ENCODE data around the gene PCDHA6. TPM values are rescaled to one million over a fixed set of nuclear protein-coding genes. Genes with fewer than 3 reads are reported as not detected.
"Not testable (repeated sequence)": the region's sequence is repeated elsewhere in the genome, so short reads cannot be mapped to it uniquely, and the experiment has no call there.

PCDHA6 gene
- total and polyA plus RNA-seq, 4 experiments from 2014 or later: not detected

DNA sequence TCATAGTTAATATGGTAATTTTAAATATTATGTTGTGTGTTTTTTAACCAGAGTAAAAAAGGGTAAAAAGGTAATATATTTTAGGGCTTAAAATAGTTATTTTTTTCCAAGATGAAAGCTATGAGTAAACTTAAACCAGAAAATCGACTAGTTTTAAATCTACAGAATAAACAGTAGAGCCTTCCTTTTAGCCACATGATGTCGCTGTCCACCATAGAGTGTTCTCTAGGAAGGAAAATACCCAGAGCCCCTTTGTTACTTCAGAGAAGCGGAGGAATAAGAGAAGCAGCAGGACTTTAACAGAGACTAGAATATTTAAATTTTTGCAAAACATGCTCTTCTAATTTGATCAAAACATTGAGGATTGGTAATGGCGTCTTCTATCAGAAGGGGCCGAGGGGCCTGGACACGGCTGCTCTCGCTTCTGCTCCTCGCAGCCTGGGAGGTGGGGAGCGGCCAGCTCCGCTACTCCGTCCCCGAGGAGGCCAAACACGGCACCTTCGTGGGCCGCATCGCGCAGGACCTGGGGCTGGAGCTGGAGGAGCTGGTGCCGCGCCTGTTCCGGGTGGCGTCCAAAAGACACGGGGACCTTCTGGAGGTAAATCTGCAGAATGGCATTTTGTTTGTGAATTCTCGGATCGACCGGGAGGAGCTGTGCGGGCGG, 33.0 kb upstream of the PCDHA6 start, which contains the start of gene PCDHA2:
PCDHA2 (plus strand) TSS at position 258 of the 664 bp plus-strand sequence.
- H3K4me3 Mint-ChIP-seq: no peak within 1 kb of the TSS
- H3K27me3 Mint-ChIP-seq: peaks cover 17 to 19% of the 10 kb centered on the region in 2 donors
- Histone ChIP-seq H3K4me3 (ENCODE audit: low read length in 2 of 2) (no peak within 1 kb of the TSS), H3K27me3 (ENCODE audit: insufficient read depth, low read length) (peaks cover under 1% of the 10 kb centered on the region), H3K36me3 (ENCODE audit: insufficient read depth, low read length) (no peaks in the 10 kb centered on the region), H3K27ac (ENCODE audit: low read depth, low read length) (no peak within 1 kb of the TSS), H3K4me1 (ENCODE audit: insufficient read depth, low read length) (no peaks in the 10 kb centered on the region), H3K9me3 (ENCODE audit: control insufficient read depth in 1 of 2, low read length in 2 of 2) (no peaks in the 10 kb centered on the region)
- no peak within 1 kb of the TSS for H3K27ac Mint-ChIP-seq
- intact Hi-C loops (cut with micrococcal nuclease): no loop called here
- peak in 1 of 5 donors; percentile 6 for DNase-seq
- H3K36me3 Mint-ChIP-seq: peaks cover under 1 to 12% of the 10 kb centered on the region in 2 donors
- POLR2A ChIA-PET (ENCODE audit: partially characterized antibody): no interaction called here
- no peaks in the 10 kb centered on the region for H3K4me1 Mint-ChIP-seq
- CTCF ChIA-PET (ENCODE audit: partially characterized antibody): no interaction called here
- H3K9me3 Mint-ChIP-seq: peaks cover 4 to 74% (median 57%) of the 10 kb centered on the region in 8 donors

- H3K4me3 ChIP-seq (ENCODE audit: low read length in 2 of 2): no peak overlapping the region
- ChIA-PET CTCF (ENCODE audit: partially characterized antibody) (no interaction called here), POLR2A (ENCODE audit: partially characterized antibody) (no interaction called here)
- peaks cover 5% of the 10 kb centered on the region for H3K27me3 ChIP-seq (ENCODE audit: insufficient read depth, low read length)
- no peak for DNase-seq
- Mint-ChIP-seq H3K27me3 (peaks cover 17 to 20% of the 10 kb centered on the region in 2 donors), H3K4me3 (no peak overlapping the region), H3K36me3 (peaks cover 0 to 11% of the 10 kb centered on the region in 2 donors), H3K9me3 (peaks cover 4 to 76% (median 58%) of the 10 kb centered on the region in 8 donors), H3K4me1 (no peaks in the 10 kb centered on the region), H3K27ac (no peak overlapping the region)
- no peak overlapping the region for H3K27ac ChIP-seq (ENCODE audit: low read depth, low read length)
- intact Hi-C loops (cut with micrococcal nuclease): no loop called here
- no peaks in the 10 kb centered on the region for H3K4me1 ChIP-seq (ENCODE audit: insufficient read depth, low read length)
- no peaks in the 10 kb centered on the region for H3K36me3 ChIP-seq (ENCODE audit: insufficient read depth, low read length)
- H3K9me3 ChIP-seq (ENCODE audit: control insufficient read depth in 1 of 2, low read length in 2 of 2): no peaks in the 10 kb centered on the region
Measured at GRCh38 chr5:140795259-140795641, 32.5 kb upstream of the PCDHA6 start.

DNA sequence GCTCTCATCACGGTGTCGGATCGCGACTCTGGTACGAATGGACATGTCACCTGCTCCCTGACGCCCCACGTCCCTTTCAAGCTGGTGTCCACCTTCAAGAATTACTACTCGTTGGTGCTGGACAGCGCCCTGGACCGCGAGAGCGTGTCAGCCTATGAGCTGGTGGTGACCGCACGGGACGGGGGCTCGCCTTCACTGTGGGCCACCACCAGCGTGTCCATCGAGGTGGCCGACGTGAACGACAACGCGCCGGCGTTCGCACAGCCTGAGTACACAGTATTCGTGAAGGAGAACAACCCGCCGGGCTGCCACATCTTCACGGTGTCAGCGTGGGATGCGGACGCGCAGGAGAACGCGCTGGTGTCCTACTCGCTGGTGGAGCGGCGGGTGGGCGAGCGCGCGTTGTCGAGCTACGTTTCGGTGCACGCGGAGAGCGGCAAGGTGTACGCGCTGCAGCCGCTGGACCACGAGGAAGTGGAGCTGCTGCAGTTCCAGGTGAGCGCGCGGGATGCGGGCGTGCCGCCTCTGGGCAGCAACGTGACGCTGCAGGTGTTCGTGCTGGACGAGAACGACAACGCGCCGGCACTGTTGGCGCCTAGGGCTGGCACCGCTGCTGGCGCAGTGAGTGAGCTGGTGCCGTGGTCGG, 31.6 kb upstream of the PCDHA6 start:
- H3K4me1 Mint-ChIP-seq; H3K36me3 Mint-ChIP-seq; H3K9me3 ChIP-seq (ENCODE audit: control insufficient read depth in 1 of 2, low read length in 2 of 2); H3K4me3 ChIP-seq (ENCODE audit: low read length in 2 of 2); H3K36me3 ChIP-seq (ENCODE audit: insufficient read depth, low read length); CTCF ChIA-PET (ENCODE audit: partially characterized antibody); H3K27ac Mint-ChIP-seq; H3K4me3 Mint-ChIP-seq; H3K4me1 ChIP-seq (ENCODE audit: insufficient read depth, low read length); intact Hi-C loops (cut with micrococcal nuclease); H3K27ac ChIP-seq (ENCODE audit: low read depth, low read length); POLR2A ChIA-PET (ENCODE audit: partially characterized antibody); H3K27me3 ChIP-seq (ENCODE audit: insufficient read depth, low read length): not testable (repeated sequence)
- Mint-ChIP-seq H3K9me3 (peaks cover 4 to 76% (median 62%) of the 10 kb centered on the region in 8 donors), H3K27me3 (peaks cover 17 to 18% of the 10 kb centered on the region in 2 donors)
- DNase-seq: peak in 1 of 5 donors; percentile 30

GRCh38 chr5:140796718-140797095, 31.1 kb upstream of the PCDHA6 start:
- peaks cover 4 to 76% (median 60%) of the 10 kb centered on the region in 8 donors for H3K9me3 Mint-ChIP-seq
- H3K27me3 ChIP-seq (ENCODE audit: insufficient read depth, low read length): peaks cover 5% of the 10 kb centered on the region
- intact Hi-C loops (cut with micrococcal nuclease): no loop called here

GRCh38 chr5:140800816-140801493, 26.8 kb upstream of the PCDHA6 start, which contains the start of gene PCDHA3:
Gene PCDHA3 (plus strand): TSS chr5:140801057.
- H3K4me1 Mint-ChIP-seq: no peaks in the 10 kb centered on the region
- Histone ChIP-seq H3K36me3 (ENCODE audit: insufficient read depth, low read length) (no peaks in the 10 kb centered on the region), H3K27ac (ENCODE audit: low read depth, low read length) (no peak within 1 kb of the TSS), H3K4me1 (ENCODE audit: insufficient read depth, low read length) (no peaks in the 10 kb centered on the region), H3K9me3 (ENCODE audit: control insufficient read depth in 1 of 2, low read length in 2 of 2) (peaks cover 0 to 4% of the 10 kb centered on the region in 2 donors), H3K27me3 (ENCODE audit: insufficient read depth, low read length) (peaks cover 5% of the 10 kb centered on the region), H3K4me3 (ENCODE audit: low read length in 2 of 2) (no peak within 1 kb of the TSS)
- H3K9me3 Mint-ChIP-seq: peaks cover 3 to 69% (median 49%) of the 10 kb centered on the region in 8 donors
- intact Hi-C loops (cut with micrococcal nuclease): no loop called here
- ChIA-PET POLR2A (ENCODE audit: partially characterized antibody) (no interaction called here), CTCF (ENCODE audit: partially characterized antibody) (no interaction called here)
- H3K27ac Mint-ChIP-seq: peak within 1 kb of the TSS in 2 of 7 donors; percentile 53 to 64
- peaks cover 7 to 18% of the 10 kb centered on the region in 2 donors for H3K27me3 Mint-ChIP-seq
- peaks cover 4 to 10% of the 10 kb centered on the region in 2 donors for H3K36me3 Mint-ChIP-seq
- no peak within 1 kb of the TSS for H3K4me3 Mint-ChIP-seq
- DNase-seq: peak in 1 of 5 donors; percentile 9

More at GRCh38 chr5:140796718-140797095, 31.1 kb upstream of the PCDHA6 start:
- ChIA-PET CTCF (ENCODE audit: partially characterized antibody) (no interaction called here), POLR2A (ENCODE audit: partially characterized antibody) (no interaction called here)
- no peak overlapping the region for H3K4me3 ChIP-seq (ENCODE audit: low read length in 2 of 2)
- Mint-ChIP-seq H3K27ac (no peak overlapping the region), H3K4me3 (no peak overlapping the region), H3K36me3 (peaks cover 0 to 6% of the 10 kb centered on the region in 2 donors), H3K27me3 (peaks cover 16% of the 10 kb centered on the region in 2 donors), H3K4me1 (no peaks in the 10 kb centered on the region)
- no peaks in the 10 kb centered on the region for H3K36me3 ChIP-seq (ENCODE audit: insufficient read depth, low read length)
- no peak for DNase-seq
- no peaks in the 10 kb centered on the region for H3K4me1 ChIP-seq (ENCODE audit: insufficient read depth, low read length)
- no peak overlapping the region for H3K27ac ChIP-seq (ENCODE audit: low read depth, low read length)
- peaks cover 0 to 4% of the 10 kb centered on the region in 2 donors for H3K9me3 ChIP-seq (ENCODE audit: control insufficient read depth in 1 of 2, low read length in 2 of 2)

- H3K36me3 Mint-ChIP-seq: peaks cover 4 to 10% of the 10 kb centered on the region in 2 donors
- no peaks in the 10 kb centered on the region for H3K4me1 ChIP-seq (ENCODE audit: insufficient read depth, low read length)
- H3K9me3 ChIP-seq (ENCODE audit: control insufficient read depth in 1 of 2, low read length in 2 of 2): peaks cover 0 to 4% of the 10 kb centered on the region in 2 donors
- H3K4me3 ChIP-seq (ENCODE audit: low read length in 2 of 2): no peak overlapping the region
- H3K9me3 Mint-ChIP-seq: peaks cover 3 to 73% (median 51%) of the 10 kb centered on the region in 8 donors
- no peak overlapping the region for H3K27ac ChIP-seq (ENCODE audit: low read depth, low read length)
- DNase-seq: no peak
- no peaks in the 10 kb centered on the region for H3K4me1 Mint-ChIP-seq
- no peak overlapping the region for H3K4me3 Mint-ChIP-seq
- POLR2A ChIA-PET (ENCODE audit: partially characterized antibody): no interaction called here
- H3K27ac Mint-ChIP-seq: peak overlapping the region in 1 of 7 donors; percentile 53
- intact Hi-C loops (cut with micrococcal nuclease): no loop called here
- H3K27me3 Mint-ChIP-seq: peaks cover 9 to 19% of the 10 kb centered on the region in 2 donors
- H3K27me3 ChIP-seq (ENCODE audit: insufficient read depth, low read length): peaks cover 5% of the 10 kb centered on the region
- CTCF ChIA-PET (ENCODE audit: partially characterized antibody): no interaction called here
- H3K36me3 ChIP-seq (ENCODE audit: insufficient read depth, low read length): no peaks in the 10 kb centered on the region
Measured at GRCh38 chr5:140801494-140801841, 26.3 kb upstream of the PCDHA6 start.

GRCh38 chr5:140802381-140802780, 25.4 kb upstream of the PCDHA6 start:
- Mint-ChIP-seq H3K9me3 (peaks cover 3 to 77% (median 52%) of the 10 kb centered on the region in 8 donors), H3K27me3 (peaks cover 10 to 22% of the 10 kb centered on the region in 2 donors), H3K36me3 (peaks cover 7 to 12% of the 10 kb centered on the region in 2 donors)
- H3K4me1 ChIP-seq (ENCODE audit: insufficient read depth, low read length); H3K36me3 ChIP-seq (ENCODE audit: insufficient read depth, low read length); POLR2A ChIA-PET (ENCODE audit: partially characterized antibody); CTCF ChIA-PET (ENCODE audit: partially characterized antibody); H3K27ac ChIP-seq (ENCODE audit: low read depth, low read length); H3K27ac Mint-ChIP-seq; H3K4me3 Mint-ChIP-seq; H3K27me3 ChIP-seq (ENCODE audit: insufficient read depth, low read length); H3K4me1 Mint-ChIP-seq; intact Hi-C loops (cut with micrococcal nuclease); H3K9me3 ChIP-seq (ENCODE audit: control insufficient read depth in 1 of 2, low read length in 2 of 2); H3K4me3 ChIP-seq (ENCODE audit: low read length in 2 of 2): not testable (repeated sequence)
- DNase-seq: peak in 1 of 5 donors; percentile 5

Measured in CD4-positive, alpha-beta memory T cell (primary cell).